ENCODE data around the gene CMTM7.

GRCh38 chr3:32459450-32459849 lies 67.8 kb downstream of the CMTM7 start:
- TF ChIP-seq ZFP41 (tag by site-specific recombination; IDR thresholded peaks at IDR 0.05; ENCODE audit: borderline replicate concordance) (no peak), ZNF777 (tag by site-specific recombination; IDR thresholded peaks at IDR 0.05; ENCODE audit: borderline replicate concordance) (no peak), ZBTB1 (tag by site-specific recombination; IDR thresholded peaks at IDR 0.05) (no peak), ZNF513 (tag by site-specific recombination; IDR thresholded peaks at IDR 0.05) (no peak), ZNF335 (tag by site-specific recombination; conservative IDR thresholded peaks at IDR 0.05) (no peak), REPIN1 (tag by site-specific recombination; IDR thresholded peaks at IDR 0.05; ENCODE audit: low read depth) (no peak), MEIS1 (CRISPR knock-in tag; IDR thresholded peaks at IDR 0.05; ENCODE audit: borderline replicate concordance) (no peak), ZBTB7A (tag by site-specific recombination; IDR thresholded peaks at IDR 0.05; ENCODE audit: low read depth) (no peak), ZNF768 (tag by site-specific recombination; IDR thresholded peaks at IDR 0.05) (no peak), PRDM1 (tag by site-specific recombination; IDR thresholded peaks at IDR 0.05) (no peak), ZNF747 (tag by site-specific recombination; IDR thresholded peaks at IDR 0.05) (no peak), ZBTB17 (tag by site-specific recombination; IDR thresholded peaks at IDR 0.05) (no peak)
- TF ChIP-seq, protein P1, sequence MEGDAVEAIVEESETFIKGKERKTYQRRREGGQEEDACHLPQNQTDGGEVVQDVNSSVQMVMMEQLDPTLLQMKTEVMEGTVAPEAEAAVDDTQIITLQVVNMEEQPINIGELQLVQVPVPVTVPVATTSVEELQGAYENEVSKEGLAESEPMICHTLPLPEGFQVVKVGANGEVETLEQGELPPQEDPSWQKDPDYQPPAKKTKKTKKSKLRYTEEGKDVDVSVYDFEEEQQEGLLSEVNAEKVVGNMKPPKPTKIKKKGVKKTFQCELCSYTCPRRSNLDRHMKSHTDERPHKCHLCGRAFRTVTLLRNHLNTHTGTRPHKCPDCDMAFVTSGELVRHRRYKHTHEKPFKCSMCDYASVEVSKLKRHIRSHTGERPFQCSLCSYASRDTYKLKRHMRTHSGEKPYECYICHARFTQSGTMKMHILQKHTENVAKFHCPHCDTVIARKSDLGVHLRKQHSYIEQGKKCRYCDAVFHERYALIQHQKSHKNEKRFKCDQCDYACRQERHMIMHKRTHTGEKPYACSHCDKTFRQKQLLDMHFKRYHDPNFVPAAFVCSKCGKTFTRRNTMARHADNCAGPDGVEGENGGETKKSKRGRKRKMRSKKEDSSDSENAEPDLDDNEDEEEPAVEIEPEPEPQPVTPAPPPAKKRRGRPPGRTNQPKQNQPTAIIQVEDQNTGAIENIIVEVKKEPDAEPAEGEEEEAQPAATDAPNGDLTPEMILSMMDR (tag by site-specific recombination; IDR thresholded peaks at IDR 0.05), result no peak

Measured in HEK293 (cell line).